GM06990 (cell line): ENCODE results near the gene PIK3R4.

ENCODE experiments used
- DNase-seq: peaks from one replicate; pipeline ENCODE4 v3.0.0-alpha.2; 2011; ENCODE audit not compliant: insufficient read length; ENCODE audit errors: extremely low read depth
- H3K27me3 ChIP-seq: replicated peaks from 2 replicates; pipeline ENCODE4 v1.6.0; 2011; ENCODE audit warnings: low read length; ENCODE audit not compliant: control insufficient read depth, insufficient read depth
- H3K36me3 ChIP-seq: 2 replicates; pipeline ENCODE4 v1.5.1; 2011; ENCODE audit warnings: low read length; ENCODE audit not compliant: control insufficient read depth, insufficient read depth
- H3K4me3 ChIP-seq: replicated peaks from 2 replicates; pipeline ENCODE4 v1.5.1; 2011; ENCODE audit warnings: low read depth, mild to moderate bottlenecking, control low read depth, low read length
- CTCF ChIP-seq: IDR thresholded peaks from 2 replicates; pipeline ENCODE4 v1.5.1; 2011; ENCODE audit warnings: low read length, control low read depth, mild to moderate bottlenecking, inconsistent platforms; ENCODE audit not compliant: insufficient read depth, poor library complexity, severe bottlenecking

PIK3R4 gene

GRCh38 chr3:130770644-130771043 is 24.0 kb upstream of the PIK3R4 start:
- no peak for DNase-seq
- H3K27me3 ChIP-seq, result no peaks in the 10 kb centered on the region
- no peak for TF ChIP-seq CTCF
- H3K4me3 ChIP-seq, result no peak overlapping the region
- H3K36me3 ChIP-seq, result no peaks in the 10 kb centered on the region

GRCh38 chr3:130761730-130762311 is 15.2 kb upstream of the PIK3R4 start:
- Histone ChIP-seq H3K4me3 (no peak overlapping the region), H3K36me3 (no peaks in the 10 kb centered on the region), H3K27me3 (no peaks in the 10 kb centered on the region)
- DNase-seq, result no peak
- no peak for TF ChIP-seq CTCF

GRCh38 chr3:130760922-130761321 is 14.3 kb upstream of the PIK3R4 start:
- H3K27me3 ChIP-seq, result no peaks in the 10 kb centered on the region
- H3K36me3 ChIP-seq, result no peaks in the 10 kb centered on the region
- DNase-seq, result no peak
- no peak for TF ChIP-seq CTCF
- no peak overlapping the region for H3K4me3 ChIP-seq

GRCh38 chr3:130759692-130760338 is 13.2 kb upstream of the PIK3R4 start:
- Histone ChIP-seq H3K36me3 (no peaks in the 10 kb centered on the region), H3K27me3 (no peaks in the 10 kb centered on the region), H3K4me3 (no peak overlapping the region)
- TF ChIP-seq CTCF, result peak; percentile 72
- DNase-seq, result no peak

- no peak for DNase-seq
- Histone ChIP-seq H3K4me3 (no peak overlapping the region), H3K27me3 (no peaks in the 10 kb centered on the region), H3K36me3 (no peaks in the 10 kb centered on the region)
- no peak for TF ChIP-seq CTCF
Observed at GRCh38 chr3:130758624-130759369, 12.2 kb upstream of the PIK3R4 start.
